Activated CD4-positive, alpha-beta memory T cell treated with anti-CD3 and anti-CD28 coated beads, Interleukin-2, amount 10 ng/mL, durations not matched to agents 7 days and 5 days (primary cell): ENCODE results near the gene DAO. TPM values are rescaled to one million over a fixed set of nuclear protein-coding genes. Genes with fewer than 3 reads are reported as not detected.

Source experiments
- CTCF ChIA-PET: fragments of 350-600 bp; sonication (Branson Sonifier 250); formaldehyde crosslinking; loops from one replicate; lab custom pipeline; 2021; ENCODE audit warnings: antibody characterized with exemption, inconsistent platforms; lab: Charles Lee
- POLR2A ChIA-PET: fragments of 350-600 bp; sonication (Branson Sonifier 250); formaldehyde crosslinking; loops from one replicate; lab custom pipeline; 2021; ENCODE audit warnings: antibody characterized with exemption; lab: Charles Lee
- DNase-seq: peaks from one replicate; pipeline ENCODE4 v3.0.0-alpha.2; 2020
- H3K27ac Mint-ChIP-seq: one replicate; pipeline ENCODE4 v1.8.0; 2021; ENCODE audit warnings: mild to moderate bottlenecking, mixed read lengths
- H3K27me3 Mint-ChIP-seq: one replicate; pipeline ENCODE4 v1.8.0; 2021; ENCODE audit warnings: mixed read lengths
- H3K36me3 Mint-ChIP-seq: one replicate; pipeline ENCODE4 v1.8.0; 2021; ENCODE audit warnings: low read depth, mixed read lengths
- H3K4me1 Mint-ChIP-seq: one replicate; pipeline ENCODE4 v1.8.0; 2021; ENCODE audit warnings: mixed read lengths
- H3K4me3 Mint-ChIP-seq: one replicate; pipeline ENCODE4 v1.8.0; 2021; ENCODE audit warnings: mild to moderate bottlenecking, mixed read lengths
- H3K9me3 Mint-ChIP-seq: one replicate; pipeline ENCODE4 v1.8.0; 2021; ENCODE audit warnings: mixed read lengths
- total RNA-seq, 2 experiments: library from RNA; stranded (reverse); gene quantifications; one replicate each; pipeline ENCODE4 v1.2.3, GENCODE V29; 2021

Gene DAO
- total RNA-seq, 2 experiments from 2014 or later = not detected

DNA sequence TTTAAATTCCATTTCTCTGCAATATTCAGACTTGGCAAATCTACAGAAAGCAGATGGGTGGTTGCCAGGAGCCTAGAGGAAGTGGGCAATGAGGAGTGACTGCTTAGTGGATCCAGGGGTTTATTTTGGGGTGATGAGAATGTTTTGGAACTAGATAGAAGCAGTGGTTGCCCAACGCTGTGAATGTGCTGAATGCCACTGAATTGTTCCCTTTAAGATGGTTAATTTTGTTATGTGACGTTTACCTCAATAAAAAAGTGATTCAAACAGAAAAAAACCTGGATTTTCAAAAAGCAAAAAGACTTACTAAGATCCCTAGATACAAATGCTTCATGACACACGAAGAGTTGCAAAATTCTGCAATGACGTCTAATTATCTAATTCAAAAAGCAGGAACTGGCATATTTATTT is 34.2 kb downstream of the DAO start:
- DNase-seq = no peak
- H3K27ac Mint-ChIP-seq = no peak overlapping the region
- H3K4me3 Mint-ChIP-seq = no peak overlapping the region
- CTCF ChIA-PET = no interaction called here
- POLR2A ChIA-PET = no interaction called here
- peaks cover 8% of the 10 kb centered on the region for H3K27me3 Mint-ChIP-seq
- no peaks in the 10 kb centered on the region for H3K9me3 Mint-ChIP-seq
- H3K36me3 Mint-ChIP-seq = no peaks in the 10 kb centered on the region
- H3K4me1 Mint-ChIP-seq = no peaks in the 10 kb centered on the region

- Mint-ChIP-seq H3K4me1 (no peaks in the 10 kb centered on the region), H3K9me3 (peaks cover 2% of the 10 kb centered on the region), H3K4me3 (no peak overlapping the region), H3K27ac (no peak overlapping the region), H3K36me3 (no peaks in the 10 kb centered on the region), H3K27me3 (peaks cover 8% of the 10 kb centered on the region)
- ChIA-PET POLR2A (interaction anchor here (0.6 kb wide), 1 partner anchor 35 kb away, joined by 3 read pairs; no protein-coding TSS in a partner anchor), CTCF (no interaction called here)
- no peak for DNase-seq
These were observed 35.8 kb downstream of the DAO start for GRCh38 chr12:108915632-108916133.

DNA sequence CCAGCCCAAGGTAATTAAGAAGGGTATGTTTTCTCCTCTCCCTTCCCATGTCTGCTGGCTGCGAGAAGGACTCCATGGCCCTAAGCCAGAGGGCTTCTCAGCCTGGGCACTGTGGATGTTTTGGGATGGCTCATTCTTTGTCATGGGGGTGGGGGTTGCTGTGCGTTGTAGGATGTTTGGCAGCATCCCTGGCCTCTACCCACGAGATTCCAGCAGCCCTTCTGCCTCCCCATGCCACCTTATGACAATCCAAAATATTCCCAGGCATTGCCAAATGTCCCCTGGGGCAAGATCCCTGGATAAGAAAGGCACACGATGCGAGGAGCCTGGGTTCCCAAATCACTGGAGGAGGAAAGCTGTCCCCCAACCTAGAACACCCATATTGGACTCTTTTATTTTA is 36.4 kb downstream of the DAO start:
- H3K4me1 Mint-ChIP-seq = no peaks in the 10 kb centered on the region
- peaks cover 2% of the 10 kb centered on the region for H3K9me3 Mint-ChIP-seq
- DNase-seq = no peak
- ChIA-PET CTCF (no interaction called here), POLR2A (no interaction called here)
- no peaks in the 10 kb centered on the region for H3K36me3 Mint-ChIP-seq
- no peak overlapping the region for H3K27ac Mint-ChIP-seq
- H3K27me3 Mint-ChIP-seq = peaks cover 8% of the 10 kb centered on the region
- H3K4me3 Mint-ChIP-seq = no peak overlapping the region

GRCh38 chr12:108918206-108918605 is 38.3 kb downstream of the DAO start:
- no peak for DNase-seq
- ChIA-PET POLR2A (no interaction called here), CTCF (no interaction called here)
- no peak overlapping the region for H3K27ac Mint-ChIP-seq
- no peak overlapping the region for H3K4me3 Mint-ChIP-seq
- peaks cover 17% of the 10 kb centered on the region for H3K27me3 Mint-ChIP-seq
- H3K36me3 Mint-ChIP-seq = no peaks in the 10 kb centered on the region
- peaks cover 2% of the 10 kb centered on the region for H3K9me3 Mint-ChIP-seq
- no peaks in the 10 kb centered on the region for H3K4me1 Mint-ChIP-seq

DNA sequence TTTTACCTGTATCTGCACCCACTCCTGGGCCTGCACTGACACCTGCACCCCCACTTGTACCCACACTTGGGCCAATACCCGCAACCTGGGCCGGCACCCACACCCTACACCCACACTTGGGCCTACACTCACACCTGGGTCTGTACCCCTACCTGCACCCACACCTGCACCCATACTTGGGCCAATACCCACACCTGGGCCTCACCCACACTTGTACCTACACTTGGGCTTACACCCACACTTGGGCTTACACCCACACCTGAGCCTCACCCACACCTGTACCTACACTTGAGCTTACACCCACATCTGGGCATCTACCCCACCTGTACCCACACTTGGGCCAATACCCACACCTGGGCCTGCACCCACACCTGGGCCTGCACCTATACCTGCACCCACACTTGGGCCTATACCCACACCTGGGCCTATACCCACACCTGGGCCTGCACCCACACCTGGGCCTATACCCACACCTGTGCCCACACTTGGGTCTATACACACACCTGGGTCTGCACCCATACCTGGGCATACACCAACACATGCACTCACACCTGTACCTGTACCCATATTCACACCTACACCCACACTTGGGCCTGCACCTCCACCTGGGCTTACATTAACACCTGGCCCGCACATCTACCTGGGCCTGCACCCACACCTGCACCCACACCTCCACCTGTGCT is 39.2 kb downstream of the DAO start:
- CTCF ChIA-PET = no interaction called here
- no peaks in the 10 kb centered on the region for H3K4me1 Mint-ChIP-seq
- POLR2A ChIA-PET = no interaction called here
- no peak overlapping the region for H3K4me3 Mint-ChIP-seq
- DNase-seq = no peak
- no peaks in the 10 kb centered on the region for H3K36me3 Mint-ChIP-seq
- peaks cover 2% of the 10 kb centered on the region for H3K9me3 Mint-ChIP-seq
- H3K27me3 Mint-ChIP-seq = peaks cover 12% of the 10 kb centered on the region
- H3K27ac Mint-ChIP-seq = no peak overlapping the region

- POLR2A ChIA-PET = no interaction called here
- no peak for DNase-seq
- H3K27ac Mint-ChIP-seq = no peak overlapping the region
- H3K4me3 Mint-ChIP-seq = no peak overlapping the region
- peaks cover 17% of the 10 kb centered on the region for H3K27me3 Mint-ChIP-seq
- H3K4me1 Mint-ChIP-seq = no peaks in the 10 kb centered on the region
- no peaks in the 10 kb centered on the region for H3K36me3 Mint-ChIP-seq
- peaks cover 7% of the 10 kb centered on the region for H3K9me3 Mint-ChIP-seq
- CTCF ChIA-PET = no interaction called here
These were observed 42.1 kb downstream of the DAO start for GRCh38 chr12:108921946-108922345.

DNA sequence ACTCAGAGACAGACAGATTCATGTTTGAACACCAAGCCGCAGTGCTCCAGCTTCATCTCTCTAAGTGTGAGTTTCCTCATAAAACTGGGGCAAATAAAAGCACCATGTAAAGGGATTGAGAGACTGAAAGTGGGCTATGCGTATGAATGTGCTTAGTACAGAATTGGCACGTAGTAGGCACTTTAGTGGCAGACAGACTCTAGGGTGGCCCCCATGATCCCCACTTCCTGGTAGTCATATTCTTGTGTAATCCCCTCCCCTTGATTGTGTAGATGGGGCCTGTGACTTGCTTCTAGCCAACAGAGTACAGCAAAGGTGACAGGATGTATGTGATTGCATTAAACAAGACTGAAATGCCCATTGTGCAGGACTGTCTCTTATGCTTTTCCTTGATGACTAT is 43.0 kb downstream of the DAO start:
- H3K4me1 Mint-ChIP-seq = no peaks in the 10 kb centered on the region
- peaks cover 17% of the 10 kb centered on the region for H3K27me3 Mint-ChIP-seq
- ChIA-PET CTCF (no interaction called here), POLR2A (no interaction called here)
- H3K9me3 Mint-ChIP-seq = peaks cover 7% of the 10 kb centered on the region
- DNase-seq = no peak
- H3K36me3 Mint-ChIP-seq = no peaks in the 10 kb centered on the region
- no peak overlapping the region for H3K27ac Mint-ChIP-seq
- H3K4me3 Mint-ChIP-seq = no peak overlapping the region

DNA sequence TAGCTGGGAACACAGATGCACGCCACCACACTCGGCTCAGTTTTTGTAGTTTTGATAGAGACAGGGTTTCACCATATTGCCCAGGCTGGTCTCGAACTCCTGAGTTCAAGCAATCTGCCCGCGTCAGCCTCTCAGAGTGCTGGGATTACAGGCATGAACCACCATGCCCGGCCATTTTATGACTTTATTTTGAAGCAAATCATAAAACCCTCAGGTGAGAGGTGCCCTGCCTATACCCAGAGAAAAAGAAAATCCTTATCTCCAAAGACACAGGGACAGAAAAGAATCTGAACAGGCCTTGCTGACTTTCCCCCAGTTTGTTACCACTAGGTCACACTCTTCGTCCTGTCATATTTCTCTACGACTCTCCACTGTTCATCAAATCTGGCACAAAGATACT is 48.8 kb downstream of the DAO start:
- ChIA-PET CTCF (no interaction called here), POLR2A (no interaction called here)
- no peak for DNase-seq
- Mint-ChIP-seq H3K4me1 (no peaks in the 10 kb centered on the region), H3K36me3 (no peaks in the 10 kb centered on the region), H3K27ac (no peak overlapping the region), H3K4me3 (no peak overlapping the region), H3K9me3 (peaks cover 5% of the 10 kb centered on the region), H3K27me3 (peaks cover 13% of the 10 kb centered on the region)

DNA sequence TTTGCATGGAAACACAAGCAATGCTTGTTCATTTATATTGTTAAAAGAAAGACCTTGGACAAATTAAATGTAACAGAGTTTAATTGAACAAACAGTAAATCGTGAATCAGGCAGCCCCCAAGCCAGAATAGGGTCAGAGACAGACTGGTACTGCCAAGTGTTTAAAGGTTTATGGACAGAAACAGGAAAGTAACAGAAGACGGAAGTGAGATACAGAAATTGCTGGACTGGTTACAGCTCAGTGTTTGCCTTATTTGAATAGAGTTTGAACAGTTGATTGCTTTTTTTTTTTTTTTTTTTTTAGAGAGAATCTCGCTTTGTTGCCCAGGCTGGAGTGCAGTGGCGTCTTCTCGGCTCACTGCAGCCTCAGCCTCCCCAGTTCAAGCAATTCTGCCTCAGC is 50.3 kb downstream of the DAO start:
- Mint-ChIP-seq H3K27ac (no peak overlapping the region), H3K4me3 (no peak overlapping the region), H3K9me3 (peaks cover 5% of the 10 kb centered on the region), H3K36me3 (no peaks in the 10 kb centered on the region), H3K27me3 (peaks cover 10% of the 10 kb centered on the region), H3K4me1 (peaks cover 4% of the 10 kb centered on the region)
- ChIA-PET CTCF (no interaction called here), POLR2A (no interaction called here)
- DNase-seq = no peak

DNA sequence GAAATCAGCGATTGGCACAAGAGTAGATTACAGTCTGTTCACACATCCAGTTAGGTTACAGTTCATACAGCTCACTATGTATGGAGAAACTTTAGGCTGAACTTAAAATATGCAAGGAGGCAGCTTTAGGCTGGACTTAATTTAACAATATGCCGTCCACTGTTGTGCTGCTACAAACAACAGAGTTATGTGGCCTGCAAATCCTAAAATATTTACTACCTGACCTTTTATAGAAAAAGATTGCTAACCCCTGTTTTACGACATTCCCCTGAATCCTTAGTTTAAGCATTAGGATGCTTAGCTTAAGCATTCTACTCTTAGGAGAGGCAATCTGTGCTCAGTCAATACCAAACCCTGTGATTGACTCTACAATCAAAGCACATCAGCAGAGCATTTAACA is 50.9 kb downstream of the DAO start:
- H3K9me3 Mint-ChIP-seq = no peaks in the 10 kb centered on the region
- CTCF ChIA-PET = no interaction called here
- peaks cover 4% of the 10 kb centered on the region for H3K27me3 Mint-ChIP-seq
- DNase-seq = no peak
- H3K27ac Mint-ChIP-seq = no peak overlapping the region
- H3K4me1 Mint-ChIP-seq = peaks cover 7% of the 10 kb centered on the region
- POLR2A ChIA-PET = no interaction called here
- no peaks in the 10 kb centered on the region for H3K36me3 Mint-ChIP-seq
- no peak overlapping the region for H3K4me3 Mint-ChIP-seq

GRCh38 chr12:108933949-108934348 is 54.1 kb downstream of the DAO start:
- Mint-ChIP-seq H3K4me3 (no peak overlapping the region), H3K27ac (no peak overlapping the region), H3K27me3 (peaks cover 18% of the 10 kb centered on the region), H3K9me3 (no peaks in the 10 kb centered on the region), H3K4me1 (peaks cover 7% of the 10 kb centered on the region), H3K36me3 (no peaks in the 10 kb centered on the region)
- DNase-seq = no peak
- CTCF ChIA-PET = no interaction called here
- POLR2A ChIA-PET = no interaction called here

DNA sequence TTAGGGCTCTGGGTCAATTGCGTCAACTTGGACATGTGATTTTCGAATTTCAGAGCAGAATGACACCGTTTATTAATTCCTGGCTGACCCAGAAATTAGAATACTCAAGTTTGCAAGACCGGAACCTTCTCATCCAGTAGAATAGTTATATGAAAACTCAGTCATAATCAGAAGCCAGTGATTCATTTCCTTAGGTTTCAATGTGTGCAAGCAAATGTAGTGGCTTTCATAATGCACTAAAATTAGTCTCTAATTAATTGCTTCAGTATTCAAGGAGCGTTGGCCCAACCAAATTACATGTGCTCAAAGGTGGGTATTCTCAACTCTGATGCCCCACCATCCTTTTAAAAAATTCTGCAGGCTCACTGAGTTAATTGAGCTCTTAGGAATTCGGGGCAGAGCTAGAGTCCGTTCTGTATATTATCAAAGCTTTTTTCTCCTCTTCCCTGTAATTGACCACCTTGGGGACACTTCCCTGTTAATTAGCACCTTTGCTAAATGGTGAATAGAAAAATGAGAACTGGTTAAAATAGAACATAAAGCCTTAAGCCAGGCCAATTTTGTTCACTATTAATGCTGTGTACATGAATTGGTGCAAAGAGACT is 55.4 kb downstream of the DAO start:
- Mint-ChIP-seq H3K27ac (no peak overlapping the region), H3K9me3 (no peaks in the 10 kb centered on the region), H3K36me3 (no peaks in the 10 kb centered on the region), H3K27me3 (peaks cover 17% of the 10 kb centered on the region), H3K4me1 (peaks cover 7% of the 10 kb centered on the region), H3K4me3 (no peak overlapping the region)
- ChIA-PET CTCF (no interaction called here), POLR2A (no interaction called here)
- DNase-seq = no peak

GRCh38 chr12:108938247-108938924 is 58.5 kb downstream of the DAO start:
- Mint-ChIP-seq H3K9me3 (no peaks in the 10 kb centered on the region), H3K4me3 (no peak overlapping the region), H3K27ac (no peak overlapping the region), H3K4me1 (peaks cover 7% of the 10 kb centered on the region), H3K27me3 (peaks cover 17% of the 10 kb centered on the region), H3K36me3 (no peaks in the 10 kb centered on the region)
- ChIA-PET POLR2A (no interaction called here), CTCF (no interaction called here)
- no peak for DNase-seq
